ENCODE results near the gene ARHGEF38.

DNA sequence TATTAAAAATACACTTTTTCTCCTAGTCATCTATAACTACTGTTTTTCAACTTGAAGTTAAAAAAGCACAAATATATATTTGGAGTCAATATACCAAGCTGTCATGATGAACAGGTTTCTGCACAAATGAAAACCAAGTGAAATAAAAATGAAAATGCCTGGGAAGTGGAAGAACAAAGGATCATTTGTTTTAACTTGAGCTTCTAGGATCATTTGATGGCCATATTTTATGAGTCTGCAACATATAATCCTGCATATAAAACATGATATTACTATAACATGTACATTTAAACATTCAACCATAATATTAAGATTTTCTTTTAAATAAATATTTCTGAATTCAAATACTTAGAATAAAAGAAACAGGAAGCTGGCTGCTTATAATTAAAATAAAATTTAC lies 8.5 kb upstream of the ARHGEF38 start:
- TF ChIP-seq, protein P1, sequence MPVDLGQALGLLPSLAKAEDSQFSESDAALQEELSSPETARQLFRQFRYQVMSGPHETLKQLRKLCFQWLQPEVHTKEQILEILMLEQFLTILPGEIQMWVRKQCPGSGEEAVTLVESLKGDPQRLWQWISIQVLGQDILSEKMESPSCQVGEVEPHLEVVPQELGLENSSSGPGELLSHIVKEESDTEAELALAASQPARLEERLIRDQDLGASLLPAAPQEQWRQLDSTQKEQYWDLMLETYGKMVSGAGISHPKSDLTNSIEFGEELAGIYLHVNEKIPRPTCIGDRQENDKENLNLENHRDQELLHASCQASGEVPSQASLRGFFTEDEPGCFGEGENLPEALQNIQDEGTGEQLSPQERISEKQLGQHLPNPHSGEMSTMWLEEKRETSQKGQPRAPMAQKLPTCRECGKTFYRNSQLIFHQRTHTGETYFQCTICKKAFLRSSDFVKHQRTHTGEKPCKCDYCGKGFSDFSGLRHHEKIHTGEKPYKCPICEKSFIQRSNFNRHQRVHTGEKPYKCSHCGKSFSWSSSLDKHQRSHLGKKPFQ (tag by site-specific recombination; IDR thresholded peaks at IDR 0.05), result no peak
- TF ChIP-seq ZNF488 (tag by site-specific recombination; IDR thresholded peaks at IDR 0.05) (no peak), ZNF561 (tag by site-specific recombination; IDR thresholded peaks at IDR 0.05; ENCODE audit: borderline replicate concordance) (no peak), ZNF280C (tag by site-specific recombination; IDR thresholded peaks at IDR 0.05) (no peak), ZNF529 (tag by site-specific recombination; IDR thresholded peaks at IDR 0.05; ENCODE audit: insufficient replicate concordance) (no peak), ZNF10 (tag by site-specific recombination; IDR thresholded peaks at IDR 0.05) (no peak), TRIM28 (IDR thresholded peaks at IDR 0.05; ENCODE audit: borderline replicate concordance, low read length) (no peak), ZNF544 (tag by site-specific recombination; IDR thresholded peaks at IDR 0.05) (no peak)
- TF ChIP-seq, protein P2, sequence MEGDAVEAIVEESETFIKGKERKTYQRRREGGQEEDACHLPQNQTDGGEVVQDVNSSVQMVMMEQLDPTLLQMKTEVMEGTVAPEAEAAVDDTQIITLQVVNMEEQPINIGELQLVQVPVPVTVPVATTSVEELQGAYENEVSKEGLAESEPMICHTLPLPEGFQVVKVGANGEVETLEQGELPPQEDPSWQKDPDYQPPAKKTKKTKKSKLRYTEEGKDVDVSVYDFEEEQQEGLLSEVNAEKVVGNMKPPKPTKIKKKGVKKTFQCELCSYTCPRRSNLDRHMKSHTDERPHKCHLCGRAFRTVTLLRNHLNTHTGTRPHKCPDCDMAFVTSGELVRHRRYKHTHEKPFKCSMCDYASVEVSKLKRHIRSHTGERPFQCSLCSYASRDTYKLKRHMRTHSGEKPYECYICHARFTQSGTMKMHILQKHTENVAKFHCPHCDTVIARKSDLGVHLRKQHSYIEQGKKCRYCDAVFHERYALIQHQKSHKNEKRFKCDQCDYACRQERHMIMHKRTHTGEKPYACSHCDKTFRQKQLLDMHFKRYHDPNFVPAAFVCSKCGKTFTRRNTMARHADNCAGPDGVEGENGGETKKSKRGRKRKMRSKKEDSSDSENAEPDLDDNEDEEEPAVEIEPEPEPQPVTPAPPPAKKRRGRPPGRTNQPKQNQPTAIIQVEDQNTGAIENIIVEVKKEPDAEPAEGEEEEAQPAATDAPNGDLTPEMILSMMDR (tag by site-specific recombination; IDR thresholded peaks at IDR 0.05), result no peak
- TF ChIP-seq, protein P3, sequence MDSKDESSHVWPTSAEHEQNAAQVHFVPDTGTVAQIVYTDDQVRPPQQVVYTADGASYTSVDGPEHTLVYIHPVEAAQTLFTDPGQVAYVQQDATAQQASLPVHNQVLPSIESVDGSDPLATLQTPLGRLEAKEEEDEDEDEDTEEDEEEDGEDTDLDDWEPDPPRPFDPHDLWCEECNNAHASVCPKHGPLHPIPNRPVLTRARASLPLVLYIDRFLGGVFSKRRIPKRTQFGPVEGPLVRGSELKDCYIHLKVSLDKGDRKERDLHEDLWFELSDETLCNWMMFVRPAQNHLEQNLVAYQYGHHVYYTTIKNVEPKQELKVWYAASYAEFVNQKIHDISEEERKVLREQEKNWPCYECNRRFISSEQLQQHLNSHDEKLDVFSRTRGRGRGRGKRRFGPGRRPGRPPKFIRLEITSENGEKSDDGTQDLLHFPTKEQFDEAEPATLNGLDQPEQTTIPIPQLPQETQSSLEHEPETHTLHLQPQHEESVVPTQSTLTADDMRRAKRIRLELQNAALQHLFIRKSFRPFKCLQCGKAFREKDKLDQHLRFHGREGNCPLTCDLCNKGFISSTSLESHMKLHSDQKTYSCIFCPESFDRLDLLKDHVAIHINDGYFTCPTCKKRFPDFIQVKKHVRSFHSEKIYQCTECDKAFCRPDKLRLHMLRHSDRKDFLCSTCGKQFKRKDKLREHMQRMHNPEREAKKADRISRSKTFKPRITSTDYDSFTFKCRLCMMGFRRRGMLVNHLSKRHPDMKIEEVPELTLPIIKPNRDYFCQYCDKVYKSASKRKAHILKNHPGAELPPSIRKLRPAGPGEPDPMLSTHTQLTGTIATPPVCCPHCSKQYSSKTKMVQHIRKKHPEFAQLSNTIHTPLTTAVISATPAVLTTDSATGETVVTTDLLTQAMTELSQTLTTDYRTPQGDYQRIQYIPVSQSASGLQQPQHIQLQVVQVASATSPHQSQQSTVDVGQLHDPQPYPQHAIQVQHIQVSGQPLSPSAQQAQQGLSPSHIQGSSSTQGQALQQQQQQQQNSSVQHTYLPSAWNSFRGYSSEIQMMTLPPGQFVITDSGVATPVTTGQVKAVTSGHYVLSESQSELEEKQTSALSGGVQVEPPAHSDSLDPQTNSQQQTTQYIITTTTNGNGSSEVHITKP (tag by site-specific recombination; IDR thresholded peaks at IDR 0.05), result no peak

All from HEK293 (cell line).